ENCODE measurements around the gene DPF1. TPM values are rescaled to one million over a fixed set of nuclear protein-coding genes. Genes with fewer than 3 reads are reported as not detected.
A peak's percentile ranks its signal among the peaks of the same experiment; 100 is the strongest.
"Not testable (repeated sequence)": the region's sequence is repeated elsewhere in the genome, so short reads cannot be mapped to it uniquely, and the experiment has no call there.

Gene DPF1
- total RNA-seq, 2 donors from 2014 or later, result not detected

GRCh38 chr19:38262585-38263268 is 38.7 kb upstream of the DPF1 start:
- no peak for TF ChIP-seq CTCF (IDR thresholded peaks at IDR 0.05)
- Histone ChIP-seq H3K4me1 (peaks cover 0 to 18% of the 10 kb centered on the region in 2 donors), H3K27me3 (no peaks in the 10 kb centered on the region), H3K36me3 (no peaks in the 10 kb centered on the region), H3K4me3 (no peak overlapping the region), H3K9me3 (no peaks in the 10 kb centered on the region), H3K27ac (no peak overlapping the region)
- DNase-seq (ENCODE audit: low spot score), result no peak

GRCh38 chr19:38261942-38262341 is 37.9 kb upstream of the DPF1 start:
- H3K36me3 ChIP-seq; H3K9me3 ChIP-seq; H3K4me3 ChIP-seq; H3K27ac ChIP-seq; DNase-seq (ENCODE audit: low spot score); H3K27me3 ChIP-seq: not testable (repeated sequence)
- H3K4me1 ChIP-seq, result peaks cover 0 to 18% of the 10 kb centered on the region in 2 donors

- Histone ChIP-seq H3K4me3 (peak overlapping the region; percentile 41 to 60), H3K36me3 (no peaks in the 10 kb centered on the region), H3K4me1 (peaks cover 0 to 53% of the 10 kb centered on the region in 2 donors), H3K27me3 (no peaks in the 10 kb centered on the region), H3K9me3 (no peaks in the 10 kb centered on the region), H3K27ac (peak overlapping the region; percentile 88 to 90)
- no peak for DNase-seq (ENCODE audit: low spot score)
- TF ChIP-seq CTCF (IDR thresholded peaks at IDR 0.05), result no peak
Measured at GRCh38 chr19:38255383-38256014, 31.5 kb upstream of the DPF1 start.

GRCh38 chr19:38253788-38254187 is 29.8 kb upstream of the DPF1 start:
- Histone ChIP-seq H3K4me3 (peak overlapping the region in 1 of 2 donors; percentile 43), H3K27me3 (no peaks in the 10 kb centered on the region), H3K27ac (peak overlapping the region; percentile 88 to 90), H3K4me1 (peaks cover 0 to 57% of the 10 kb centered on the region in 2 donors), H3K9me3 (no peaks in the 10 kb centered on the region), H3K36me3 (no peaks in the 10 kb centered on the region)
- no peak for DNase-seq (ENCODE audit: low spot score)
- no peak for TF ChIP-seq CTCF (IDR thresholded peaks at IDR 0.05)

- Histone ChIP-seq H3K4me1 (peaks cover 0 to 59% of the 10 kb centered on the region in 2 donors), H3K9me3 (no peaks in the 10 kb centered on the region), H3K27me3 (no peaks in the 10 kb centered on the region), H3K4me3 (peak overlapping the region; percentile 34 to 43), H3K36me3 (no peaks in the 10 kb centered on the region), H3K27ac (peak overlapping the region; percentile 88 to 90)
- no peak for TF ChIP-seq CTCF (IDR thresholded peaks at IDR 0.05)
- no peak for DNase-seq (ENCODE audit: low spot score)
Measured at GRCh38 chr19:38252941-38253691, 29.1 kb upstream of the DPF1 start.

- DNase-seq (ENCODE audit: low spot score), result no peak
- Histone ChIP-seq H3K27me3 (no peaks in the 10 kb centered on the region), H3K4me1 (peaks cover 0 to 67% of the 10 kb centered on the region in 2 donors), H3K27ac (peak overlapping the region; percentile 88 to 90), H3K9me3 (no peaks in the 10 kb centered on the region), H3K4me3 (peak overlapping the region; percentile 34 to 43), H3K36me3 (no peaks in the 10 kb centered on the region)
- TF ChIP-seq CTCF (IDR thresholded peaks at IDR 0.05), result no peak
Measured at GRCh38 chr19:38252385-38252784, 28.4 kb upstream of the DPF1 start.
